H9 (cell line): ENCODE data around the gene DCAF11. TPM values are rescaled to one million over a fixed set of nuclear protein-coding genes. Genes with fewer than 3 reads are reported as not detected.

Source experiments
- DNase-seq: peaks from one replicate; pipeline ENCODE4 v3.0.0-alpha.2; 2017
- H2AFZ ChIP-seq: one replicate; pipeline ENCODE4 v1.6.1; 2013; ENCODE audit warnings: mild to moderate bottlenecking, low read length, control low read depth, moderate library complexity
- H2AK5ac ChIP-seq: 2 replicates; pipeline ENCODE4 v1.6.1; 2013; ENCODE audit warnings: low read length, control low read depth, mixed read lengths; ENCODE audit not compliant: insufficient read length
- H2BK120ac ChIP-seq: one replicate; pipeline ENCODE4 v1.6.1; 2013; ENCODE audit warnings: low read depth, mild to moderate bottlenecking, low read length, control low read depth, inconsistent platforms; ENCODE audit not compliant: poor library complexity, severe bottlenecking
- H2BK12ac ChIP-seq: 2 replicates; pipeline ENCODE4 v1.6.1; 2013; ENCODE audit warnings: low read length, control low read depth, mixed read lengths, low read depth; ENCODE audit not compliant: insufficient read length
- H2BK15ac ChIP-seq: 2 replicates; pipeline ENCODE4 v1.6.1; 2013; ENCODE audit warnings: low read depth, low read length, control low read depth
- H2BK20ac ChIP-seq: one replicate; pipeline ENCODE4 v1.6.1; 2013; ENCODE audit warnings: low read depth, mild to moderate bottlenecking, low read length, control low read depth, inconsistent platforms; ENCODE audit not compliant: poor library complexity, severe bottlenecking
- H2BK5ac ChIP-seq: 2 replicates; pipeline ENCODE4 v1.6.1; 2013; ENCODE audit warnings: low read length, control low read depth, mixed read lengths; ENCODE audit not compliant: insufficient read length
- H3K14ac ChIP-seq: 2 replicates; pipeline ENCODE4 v1.6.1; 2013; ENCODE audit warnings: low read length, control low read depth; ENCODE audit not compliant: insufficient read depth
- H3K18ac ChIP-seq: 2 replicates; pipeline ENCODE4 v1.6.1; 2013; ENCODE audit warnings: low read depth, mild to moderate bottlenecking, mixed read lengths, low read length, control low read depth; ENCODE audit not compliant: insufficient read length
- H3K23ac ChIP-seq: 2 replicates; pipeline ENCODE4 v1.6.1; 2013; ENCODE audit warnings: low read length, control low read depth, mixed read lengths, low read depth; ENCODE audit not compliant: insufficient read length
- H3K23me2 ChIP-seq: 2 replicates; pipeline ENCODE4 v1.6.1; 2013; ENCODE audit warnings: low read depth, mild to moderate bottlenecking, mixed read lengths, low read length, control low read depth; ENCODE audit not compliant: insufficient read length, poor library complexity, severe bottlenecking
- H3K27ac ChIP-seq: 2 replicates; pipeline ENCODE4 v1.5.1; 2013; ENCODE audit warnings: low read length, control low read depth, mixed read lengths, low read depth; ENCODE audit not compliant: insufficient read length
- H3K27me3 ChIP-seq: 2 replicates; pipeline ENCODE4 v1.6.1; 2013; ENCODE audit warnings: low read length, control low read depth, inconsistent platforms; ENCODE audit not compliant: insufficient read depth
- H3K4ac ChIP-seq: 2 replicates; pipeline ENCODE4 v1.6.1; 2013; ENCODE audit warnings: low read depth, mild to moderate bottlenecking, control low read depth, inconsistent platforms, low read length, moderate library complexity
- H3K4me1 ChIP-seq: 2 replicates; pipeline ENCODE4 v1.6.1; 2013; ENCODE audit warnings: low read length, control low read depth, inconsistent platforms; ENCODE audit not compliant: insufficient read depth
- H3K4me2 ChIP-seq: 2 replicates; pipeline ENCODE4 v1.6.1; 2013; ENCODE audit warnings: low read length, control low read depth, mixed read lengths; ENCODE audit not compliant: insufficient read length, insufficient read depth
- H3K56ac ChIP-seq: 2 replicates; pipeline ENCODE4 v1.6.1; 2013; ENCODE audit warnings: low read depth, mild to moderate bottlenecking, mixed read lengths, low read length, control low read depth; ENCODE audit not compliant: insufficient read length
- H3K79me1 ChIP-seq: 2 replicates; pipeline ENCODE4 v1.6.1; 2013; ENCODE audit warnings: low read depth, mild to moderate bottlenecking, moderate library complexity, low read length, control low read depth, inconsistent platforms; ENCODE audit not compliant: insufficient read depth, poor library complexity, severe bottlenecking
- H3K79me2 ChIP-seq: 2 replicates; pipeline ENCODE4 v1.6.1; 2013; ENCODE audit warnings: low read length, control low read depth, inconsistent platforms; ENCODE audit not compliant: insufficient read depth
- H3K9ac ChIP-seq: 2 replicates; pipeline ENCODE4 v1.6.1; 2013; ENCODE audit warnings: low read length, control low read depth, mixed read lengths; ENCODE audit not compliant: insufficient read length; ENCODE audit errors: extremely low read depth
- H3K9me3 ChIP-seq: one replicate; pipeline ENCODE4 v1.6.1; 2013; ENCODE audit warnings: low read depth, low read length, inconsistent platforms; ENCODE audit not compliant: control insufficient read depth
- H3T11ph ChIP-seq: one replicate; pipeline ENCODE4 v1.6.1; 2013; ENCODE audit warnings: mild to moderate bottlenecking, low read length, control low read depth, inconsistent platforms
- H4K20me1 ChIP-seq: one replicate; pipeline ENCODE4 v1.6.1; 2013; ENCODE audit not compliant: control insufficient read depth, insufficient read length, insufficient read depth
- H4K5ac ChIP-seq: 2 replicates; pipeline ENCODE4 v1.6.1; 2013; ENCODE audit warnings: low read depth, mild to moderate bottlenecking, mixed read lengths, low read length, control low read depth; ENCODE audit not compliant: insufficient read length
- H4K8ac ChIP-seq: replicated peaks from 2 replicates; pipeline ENCODE4 v1.6.1; 2013; ENCODE audit warnings: low read length, control low read depth, mixed read lengths, low read depth; ENCODE audit not compliant: insufficient read length
- H4K91ac ChIP-seq: 2 replicates; pipeline ENCODE4 v1.6.1; 2013; ENCODE audit warnings: low read depth, mild to moderate bottlenecking, moderate library complexity, mixed read lengths, low read length, control low read depth; ENCODE audit not compliant: insufficient read length
- H3K27ac Mint-ChIP-seq, 3 experiments: 2 replicates in 2 of 3; 3 replicates in 1 of 3; pipeline ENCODE4 v1.8.0; 2020 to 2021; ENCODE audit warnings: mixed read lengths in 3 of 3, mild to moderate bottlenecking in 1 of 3, moderate library complexity in 1 of 3
- H3K27me3 Mint-ChIP-seq: 2 replicates; pipeline ENCODE4 v1.8.0; 2021; ENCODE audit warnings: low read depth, mild to moderate bottlenecking, moderate library complexity, mixed read lengths
- H3K36me3 Mint-ChIP-seq, 3 experiments: 2 replicates in 2 of 3; 3 replicates in 1 of 3; pipeline ENCODE4 v1.8.0; 2020 to 2021; ENCODE audit warnings: low read depth in 3 of 3, mixed read lengths in 3 of 3; ENCODE audit not compliant: insufficient read depth in 1 of 3
- H3K4me1 Mint-ChIP-seq, 2 experiments: 2 replicates each; pipeline ENCODE4 v1.8.0; 2020; ENCODE audit warnings: mixed read lengths in 2 of 2
- H3K4me3 Mint-ChIP-seq, 2 experiments: 2 replicates in 1 of 2; 3 replicates in 1 of 2; pipeline ENCODE4 v1.8.0; 2020 to 2021; ENCODE audit warnings: mild to moderate bottlenecking in 2 of 2, mixed read lengths in 2 of 2, moderate library complexity in 1 of 2
- H3K9me3 Mint-ChIP-seq, 2 experiments: 2 replicates in 1 of 2; 3 replicates in 1 of 2; pipeline ENCODE4 v1.8.0; 2020; ENCODE audit warnings: mild to moderate bottlenecking in 2 of 2, mixed read lengths in 2 of 2, moderate library complexity in 1 of 2
- WGBS: extraction: QIAGEN DNeasy Blood & Tissue Kit; methylation state at CpG from one replicate; pipeline ENCODE4 v1.1.7; 2013; ENCODE audit warnings: missing lambda C conversion rate, low lambda C conversion rate, mixed read lengths; ENCODE audit not compliant: insufficient read length; ENCODE audit errors: extremely low coverage; 5-methylcytosine and 5-hydroxymethylcytosine counted together
- total RNA-seq: library from RNA; stranded (reverse); gene quantifications from 2 replicates; pipeline ENCODE4 v1.2.1, GENCODE V29; 2021
- TF ChIP-seq, protein P1 (sequence below): fragments of 200-600 bp; sonication (generic); conservative IDR thresholded peaks from 3 replicates; pipeline ENCODE4 v1.8.0; 2021; ENCODE audit warnings: antibody characterized with exemption, mild to moderate bottlenecking

Gene DCAF11
- total RNA-seq, 1 experiment from 2014 or later: 73.4 TPM

DNA sequence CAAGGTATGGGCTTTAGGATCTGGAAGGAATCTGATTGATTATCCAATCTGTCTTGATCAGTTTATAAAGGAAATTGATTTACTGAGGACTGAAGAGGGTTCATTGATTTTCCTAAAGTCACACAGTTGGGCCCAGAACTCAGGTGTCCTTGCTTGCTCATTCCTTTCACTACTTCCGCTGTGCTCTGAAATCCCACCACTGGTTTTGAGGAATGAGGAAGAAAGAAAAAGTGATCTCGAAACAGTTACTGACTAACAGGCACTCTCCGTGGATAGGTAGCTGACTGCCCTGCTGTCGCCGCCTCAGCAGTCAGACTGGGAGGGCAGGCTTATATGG lies 15.8 kb downstream of the DCAF11 start, which contains the start of gene FITM1:
Gene FITM1 (plus strand): TSS at position 280 of the 337 bp plus-strand sequence. CDS start 905 bp downstream, outside the sequence.
- Histone ChIP-seq H2BK5ac (no peak within 1 kb of the TSS), H2BK120ac (no peak within 1 kb of the TSS), H2AK5ac (no peak within 1 kb of the TSS), H2BK12ac (no peak within 1 kb of the TSS), H3K56ac (no peak within 1 kb of the TSS), H3K79me2 (no peaks in the 10 kb centered on the region), H3K4me1 (no peaks in the 10 kb centered on the region), H3K14ac (no peak within 1 kb of the TSS), H4K5ac (no peak within 1 kb of the TSS), H3K79me1 (no peaks in the 10 kb centered on the region), H3K23me2 (peaks cover 1% of the 10 kb centered on the region), H2AFZ (no peak within 1 kb of the TSS), H4K20me1 (no peaks in the 10 kb centered on the region), H4K91ac (no peak within 1 kb of the TSS), H3K27ac (no peak within 1 kb of the TSS), H3K9ac (no peak within 1 kb of the TSS), H3K4ac (no peak within 1 kb of the TSS), H3K23ac (no peak within 1 kb of the TSS), H3K4me2 (no peak within 1 kb of the TSS), H3T11ph (no peak within 1 kb of the TSS), H3K9me3 (no peaks in the 10 kb centered on the region), H2BK15ac (no peak within 1 kb of the TSS), H4K8ac (no peak within 1 kb of the TSS), H3K18ac (no peak within 1 kb of the TSS), H3K27me3 (no peaks in the 10 kb centered on the region), H2BK20ac (no peak within 1 kb of the TSS)
- Mint-ChIP-seq H3K36me3 (no peaks in the 10 kb centered on the region; a peak in 1 of 7 replicates), H3K4me3 (no peak within 1 kb of the TSS), H3K4me1 (peaks cover 4 to 5% of the 10 kb centered on the region in 2 experiments; a peak in 3 of 4 replicates), H3K27me3 (no peaks in the 10 kb centered on the region), H3K9me3 (0 out of 5 replicates have a peak, but pooled peaks cover 0 to 2% of the 10 kb centered on the region in 2 experiments), H3K27ac (peak within 1 kb of the TSS in 2 of 3 experiments; percentile 31 to 48; a peak in 2 of 7 replicates)
- WGBS: no CpG with 5 or more reads among the region's 5 CpGs
- no peak for DNase-seq
- TF ChIP-seq, protein P1, sequence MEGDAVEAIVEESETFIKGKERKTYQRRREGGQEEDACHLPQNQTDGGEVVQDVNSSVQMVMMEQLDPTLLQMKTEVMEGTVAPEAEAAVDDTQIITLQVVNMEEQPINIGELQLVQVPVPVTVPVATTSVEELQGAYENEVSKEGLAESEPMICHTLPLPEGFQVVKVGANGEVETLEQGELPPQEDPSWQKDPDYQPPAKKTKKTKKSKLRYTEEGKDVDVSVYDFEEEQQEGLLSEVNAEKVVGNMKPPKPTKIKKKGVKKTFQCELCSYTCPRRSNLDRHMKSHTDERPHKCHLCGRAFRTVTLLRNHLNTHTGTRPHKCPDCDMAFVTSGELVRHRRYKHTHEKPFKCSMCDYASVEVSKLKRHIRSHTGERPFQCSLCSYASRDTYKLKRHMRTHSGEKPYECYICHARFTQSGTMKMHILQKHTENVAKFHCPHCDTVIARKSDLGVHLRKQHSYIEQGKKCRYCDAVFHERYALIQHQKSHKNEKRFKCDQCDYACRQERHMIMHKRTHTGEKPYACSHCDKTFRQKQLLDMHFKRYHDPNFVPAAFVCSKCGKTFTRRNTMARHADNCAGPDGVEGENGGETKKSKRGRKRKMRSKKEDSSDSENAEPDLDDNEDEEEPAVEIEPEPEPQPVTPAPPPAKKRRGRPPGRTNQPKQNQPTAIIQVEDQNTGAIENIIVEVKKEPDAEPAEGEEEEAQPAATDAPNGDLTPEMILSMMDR: no peak
